Measurements from ENCODE around the gene KLF3.

GRCh38 chr4:38654273-38654672 lies 9.7 kb upstream of the KLF3 start:
- TF ChIP-seq FOS (IDR thresholded peaks at IDR 0.05; ENCODE audit: low read depth, low read length) (no peak), ELK1 (IDR thresholded peaks at IDR 0.05; ENCODE audit: borderline replicate concordance, low read depth, low read length) (no peak)
- TF ChIP-seq, protein P1, sequence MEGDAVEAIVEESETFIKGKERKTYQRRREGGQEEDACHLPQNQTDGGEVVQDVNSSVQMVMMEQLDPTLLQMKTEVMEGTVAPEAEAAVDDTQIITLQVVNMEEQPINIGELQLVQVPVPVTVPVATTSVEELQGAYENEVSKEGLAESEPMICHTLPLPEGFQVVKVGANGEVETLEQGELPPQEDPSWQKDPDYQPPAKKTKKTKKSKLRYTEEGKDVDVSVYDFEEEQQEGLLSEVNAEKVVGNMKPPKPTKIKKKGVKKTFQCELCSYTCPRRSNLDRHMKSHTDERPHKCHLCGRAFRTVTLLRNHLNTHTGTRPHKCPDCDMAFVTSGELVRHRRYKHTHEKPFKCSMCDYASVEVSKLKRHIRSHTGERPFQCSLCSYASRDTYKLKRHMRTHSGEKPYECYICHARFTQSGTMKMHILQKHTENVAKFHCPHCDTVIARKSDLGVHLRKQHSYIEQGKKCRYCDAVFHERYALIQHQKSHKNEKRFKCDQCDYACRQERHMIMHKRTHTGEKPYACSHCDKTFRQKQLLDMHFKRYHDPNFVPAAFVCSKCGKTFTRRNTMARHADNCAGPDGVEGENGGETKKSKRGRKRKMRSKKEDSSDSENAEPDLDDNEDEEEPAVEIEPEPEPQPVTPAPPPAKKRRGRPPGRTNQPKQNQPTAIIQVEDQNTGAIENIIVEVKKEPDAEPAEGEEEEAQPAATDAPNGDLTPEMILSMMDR (conservative IDR thresholded peaks at IDR 0.05; ENCODE audit: low read depth, low read length) = no peak
